ENCODE measurements around the gene CYP27C1.

- TF ChIP-seq CTCF (IDR thresholded peaks at IDR 0.05) (no peak), POLR2A (IDR thresholded peaks at IDR 0.05; ENCODE audit: low read depth) (no peak), POLR2AphosphoS5 (IDR thresholded peaks at IDR 0.05) (no peak), EP300 (IDR thresholded peaks at IDR 0.05) (no peak)
These were observed 60.6 kb downstream of the CYP27C1 start for GRCh38 chr2:127159543-127159942.

Data from esophagus muscularis mucosa (tissue), 4 donors.